NT2/D1 (cell line): ENCODE results near the gene TEX30.

Experiments
- SUZ12 ChIP-seq: IDR thresholded peaks from 2 replicates; pipeline ENCODE4 v1.6.1; 2011; ENCODE audit not compliant: insufficient read length, insufficient read depth; ENCODE audit errors: extremely low read depth
- ZNF274 ChIP-seq: IDR thresholded peaks from 2 replicates; pipeline ENCODE4 v1.6.1; 2011; ENCODE audit warnings: mild to moderate bottlenecking, low read depth, low read length

DNA sequence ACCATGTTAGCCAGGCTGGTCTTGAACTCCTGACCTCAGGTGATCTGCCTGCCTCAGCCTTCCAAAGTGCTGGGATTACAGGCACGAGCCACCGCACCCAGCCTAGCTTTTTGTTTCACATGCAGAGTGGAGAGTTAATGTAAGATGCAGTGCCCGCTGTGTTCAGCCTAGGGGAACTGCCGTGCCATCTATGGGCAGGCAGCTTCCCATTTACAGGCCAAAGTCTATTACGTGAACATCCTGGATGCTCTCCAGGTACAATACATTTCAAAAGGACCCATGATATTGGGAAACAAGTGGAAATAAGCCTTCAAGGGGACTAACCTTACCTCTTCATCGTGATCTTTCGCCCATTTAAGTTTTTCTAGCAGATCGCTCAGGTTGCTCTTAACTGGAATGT is 15.1 kb upstream of the TEX30 start:
- TF ChIP-seq ZNF274 (no peak), SUZ12 (no peak)
